ENCODE measurements around the gene CCDC184. TPM values are rescaled to one million over a fixed set of nuclear protein-coding genes. Genes with fewer than 3 reads are reported as not detected.

Gene CCDC184
- total RNA-seq, 1 donor from 2014 or later = 13.3 TPM

Other genes starting within 250 kb of the CCDC184 start
- gene TMEM106C, start 220.0 kb upstream of the CCDC184 start, total RNA-seq (ENCODE audit: unreplicated experiment) = 41.0 TPM
- gene COL2A1, start 179.2 kb upstream of the CCDC184 start, total RNA-seq (ENCODE audit: unreplicated experiment) = 1.9 TPM
- 31.2 TPM for gene SENP1, start 77.6 kb upstream of the CCDC184 start, total RNA-seq (ENCODE audit: unreplicated experiment)
- gene PFKM, start 64.3 kb upstream of the CCDC184 start, total RNA-seq (ENCODE audit: unreplicated experiment) = 97.3 TPM
- gene ASB8, start 26.1 kb upstream of the CCDC184 start, total RNA-seq (ENCODE audit: unreplicated experiment) = 25.6 TPM
- not detected for gene OR10AD1, start 19.6 kb downstream of the CCDC184 start, total RNA-seq (ENCODE audit: unreplicated experiment)
- 35.3 TPM for gene ZNF641, start 167.3 kb downstream of the CCDC184 start, total RNA-seq (ENCODE audit: unreplicated experiment)